Measurements from ENCODE around the gene OAT.
"Not testable (repeated sequence)": the region's sequence is repeated elsewhere in the genome, so short reads cannot be mapped to it uniquely, and the experiment has no call there.

Gene OAT

DNA sequence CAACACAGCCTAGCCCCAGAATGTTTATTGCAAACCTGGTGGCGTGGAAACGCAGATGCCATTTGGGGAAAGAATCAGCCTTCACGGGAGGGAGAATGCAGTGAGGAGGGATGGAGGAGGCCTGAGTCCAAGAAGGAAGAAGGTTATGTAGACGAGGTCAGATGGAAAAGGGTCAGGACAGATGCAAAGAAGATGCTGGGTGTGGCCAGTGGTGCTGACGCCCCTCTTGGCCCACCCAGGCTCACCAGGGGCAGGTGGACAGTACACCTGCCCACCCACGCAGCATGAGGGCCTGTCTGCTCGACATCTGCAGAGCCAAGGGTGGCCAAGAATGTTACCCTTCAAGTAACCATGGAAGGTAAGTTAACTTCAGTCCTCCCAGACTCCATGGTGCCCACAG is 40.5 kb downstream of the OAT start:
- DNase-seq: no peak

DNA sequence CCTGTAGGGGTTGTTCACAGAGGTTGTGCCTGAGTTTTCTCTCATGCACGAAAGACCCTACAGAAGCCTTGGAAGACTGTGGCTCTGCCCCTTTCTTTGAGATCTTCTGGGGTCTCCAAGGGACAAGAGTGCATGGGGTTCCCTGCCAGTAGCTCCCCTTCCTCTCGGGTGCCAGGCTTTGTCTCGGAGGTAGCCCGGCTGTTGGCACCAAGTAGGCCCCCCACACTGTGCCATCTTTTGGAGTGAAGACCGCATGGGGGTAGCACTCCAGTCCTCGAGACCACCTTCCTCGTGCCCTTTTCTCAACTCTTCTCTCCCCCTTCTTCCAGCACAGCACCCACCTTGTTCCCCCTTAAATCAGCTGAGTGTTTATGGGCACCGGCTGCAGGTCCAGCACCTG is 41.6 kb downstream of the OAT start:
- no peak for DNase-seq

- no peak for DNase-seq
Measured at GRCh38 chr10:124376411-124376810, 42.3 kb downstream of the OAT start.

- no peak for DNase-seq
Measured at GRCh38 chr10:124375691-124376090, 43.0 kb downstream of the OAT start.

GRCh38 chr10:124375353-124375614 is 43.4 kb downstream of the OAT start:
- no peak for DNase-seq

DNA sequence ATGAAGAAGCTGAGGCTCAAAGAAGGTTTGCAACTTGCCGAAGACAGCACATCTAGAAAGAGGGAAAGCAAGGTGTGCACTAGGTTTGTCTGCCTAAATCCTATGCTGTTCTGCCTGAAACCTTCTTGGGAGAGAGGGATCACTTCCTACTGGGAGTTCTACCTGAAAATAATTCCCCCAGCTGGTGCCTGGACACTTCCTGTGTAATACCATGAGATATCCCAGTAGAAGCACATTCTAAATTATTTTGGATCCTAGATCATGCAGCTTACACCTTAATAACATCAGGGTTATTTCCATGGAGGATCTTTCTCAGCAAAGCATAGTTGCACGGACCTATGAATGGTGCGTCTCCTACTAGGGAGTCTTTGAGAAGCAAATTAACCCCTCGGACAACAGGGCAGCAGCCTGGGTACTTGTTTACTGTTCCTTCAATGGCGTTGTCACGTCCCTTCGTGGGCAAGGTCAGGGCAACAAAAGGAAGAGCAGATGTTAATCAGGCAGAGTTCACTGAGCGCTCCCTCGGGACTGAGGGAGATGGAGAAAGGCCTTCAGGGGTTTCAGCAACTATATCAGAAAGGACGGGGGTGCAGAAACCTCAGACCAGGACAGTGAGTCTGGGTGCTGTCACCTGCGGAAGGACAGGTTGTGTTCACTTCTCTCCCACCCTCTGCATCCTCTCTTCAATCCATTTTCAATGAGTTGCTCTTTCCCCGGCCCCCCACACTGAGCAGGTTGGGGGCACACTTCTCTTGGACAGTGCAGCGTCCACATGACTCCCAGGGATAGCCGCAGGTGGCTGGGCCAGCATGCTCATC is 44.0 kb downstream of the OAT start:
- DNase-seq: no peak

DNA sequence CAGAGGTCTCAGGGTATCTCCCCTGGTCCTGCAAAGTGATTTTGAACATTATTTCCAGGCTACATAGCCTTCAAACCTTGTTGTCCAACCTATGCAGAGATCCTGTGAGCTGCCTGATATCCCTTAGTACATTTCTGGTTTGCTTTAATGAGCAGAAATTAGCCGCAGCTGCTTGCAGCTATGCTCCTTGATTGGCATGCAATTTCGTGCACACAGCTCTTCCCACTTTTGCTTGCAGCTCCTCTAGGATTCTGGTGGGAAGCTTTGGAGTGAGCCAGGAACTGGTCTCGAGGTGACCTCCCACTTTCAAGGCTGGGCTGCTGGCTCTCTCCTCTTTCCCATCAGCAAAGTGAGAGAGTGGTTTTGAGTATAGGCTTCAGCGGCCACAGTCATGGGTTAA is 45.8 kb downstream of the OAT start:
- DNase-seq: no peak

DNA sequence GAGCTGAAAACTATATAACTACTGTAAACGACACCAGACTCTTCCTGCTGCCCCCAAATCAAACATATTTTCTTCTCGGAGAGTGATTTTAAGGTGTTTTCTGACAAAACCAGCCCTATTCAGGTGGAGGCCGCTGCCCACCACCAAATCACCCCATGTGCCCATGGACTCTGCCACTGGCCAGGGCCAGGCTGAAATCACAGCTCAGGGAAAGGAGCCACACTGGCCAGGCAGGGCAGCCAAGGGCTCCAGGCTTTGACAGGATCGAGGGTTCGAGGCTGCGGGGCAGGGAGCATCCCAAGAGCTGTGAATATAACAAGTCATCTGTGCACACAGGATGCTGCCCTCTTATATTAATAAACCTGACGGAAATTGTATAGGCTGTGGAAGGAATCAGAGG is 48.3 kb downstream of the OAT start:
- DNase-seq: no peak

DNA sequence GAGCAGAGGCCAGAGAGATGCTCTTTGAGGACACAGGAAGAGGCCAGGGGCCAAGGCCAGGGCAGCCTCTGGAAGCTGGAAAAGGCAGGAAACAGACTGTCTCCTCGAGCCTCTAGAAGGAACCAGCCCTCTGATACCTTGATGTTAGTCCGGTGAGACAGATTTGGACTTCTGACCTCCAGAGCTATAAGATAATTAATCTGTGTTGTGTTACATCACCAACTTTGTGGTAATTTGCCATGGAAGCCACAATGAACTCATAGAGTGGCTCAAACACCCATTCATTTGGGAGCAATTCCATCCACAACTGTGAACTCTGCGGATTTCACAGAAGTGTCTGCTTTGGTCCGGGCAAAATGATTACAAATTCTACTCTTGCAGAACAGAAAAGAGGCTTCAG is 48.7 kb downstream of the OAT start:
- DNase-seq: no peak

GRCh38 chr10:124369533-124369932 is 49.2 kb downstream of the OAT start:
- DNase-seq: not testable (repeated sequence)

DNA sequence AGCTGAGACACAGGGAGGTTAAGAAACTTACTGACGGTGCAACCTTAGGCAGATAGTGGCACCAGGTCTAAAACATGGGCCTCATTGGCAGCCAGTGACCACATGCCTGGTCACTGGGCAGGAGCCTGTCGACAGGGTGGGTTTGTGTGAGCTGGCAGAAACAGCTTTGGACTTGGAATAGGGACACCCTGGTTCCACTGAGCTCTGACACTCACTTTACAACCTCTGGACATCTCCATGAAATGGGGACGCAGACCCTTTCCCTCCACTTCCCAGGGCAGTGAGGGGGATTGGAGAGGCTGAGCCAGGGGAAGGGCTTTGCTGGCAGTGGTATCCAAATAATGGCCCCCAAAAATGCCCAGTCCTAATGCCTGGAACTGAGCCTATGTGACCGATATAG is 49.7 kb downstream of the OAT start:
- DNase-seq: no peak

GRCh38 chr10:124367936-124368335 is 50.8 kb downstream of the OAT start:
- no peak for DNase-seq

GRCh38 chr10:124367414-124367813 is 51.3 kb downstream of the OAT start:
- DNase-seq: no peak

DNA sequence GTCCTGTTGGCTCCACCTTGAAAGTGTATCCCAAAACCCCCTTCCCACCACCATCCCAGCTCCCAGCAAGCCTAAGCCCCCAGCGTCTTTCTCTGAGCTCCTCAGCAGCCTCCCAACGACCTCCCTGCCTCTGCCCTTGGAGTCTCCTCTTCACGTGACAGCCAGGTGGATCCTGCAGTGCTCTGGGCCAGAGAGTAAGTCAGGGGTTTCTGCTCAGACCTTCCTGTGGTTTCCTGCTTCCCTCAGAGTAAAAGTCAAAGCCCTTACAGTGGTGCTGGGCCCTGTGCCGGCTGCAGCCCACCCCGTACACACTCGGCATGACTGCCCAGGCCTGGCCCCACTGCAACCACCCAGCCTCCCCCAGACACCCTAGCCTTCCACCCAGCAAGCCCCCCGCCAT is 51.9 kb downstream of the OAT start:
- no peak for DNase-seq

DNA sequence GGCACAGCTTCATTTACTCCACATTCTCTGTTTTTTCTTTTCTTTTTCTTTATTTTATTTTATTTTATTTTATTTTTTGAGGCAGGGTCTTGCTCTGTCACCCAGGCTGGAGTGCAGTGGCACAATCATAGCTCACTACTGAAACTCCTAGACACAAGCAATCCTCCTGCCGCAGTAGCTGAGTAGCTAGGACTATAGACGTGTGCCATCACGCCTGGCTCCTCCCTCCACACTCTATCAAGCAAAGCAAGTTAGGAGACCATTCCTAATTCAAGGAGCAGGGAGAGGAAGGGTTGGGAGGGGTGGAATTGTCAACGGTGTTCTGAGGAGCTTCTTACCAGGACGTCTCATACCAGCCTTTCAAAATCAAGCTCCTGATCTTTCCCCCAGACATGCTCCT is 52.4 kb downstream of the OAT start:
- no peak for DNase-seq

GRCh38 chr10:124364674-124365073 is 54.0 kb downstream of the OAT start:
- DNase-seq: no peak

DNA sequence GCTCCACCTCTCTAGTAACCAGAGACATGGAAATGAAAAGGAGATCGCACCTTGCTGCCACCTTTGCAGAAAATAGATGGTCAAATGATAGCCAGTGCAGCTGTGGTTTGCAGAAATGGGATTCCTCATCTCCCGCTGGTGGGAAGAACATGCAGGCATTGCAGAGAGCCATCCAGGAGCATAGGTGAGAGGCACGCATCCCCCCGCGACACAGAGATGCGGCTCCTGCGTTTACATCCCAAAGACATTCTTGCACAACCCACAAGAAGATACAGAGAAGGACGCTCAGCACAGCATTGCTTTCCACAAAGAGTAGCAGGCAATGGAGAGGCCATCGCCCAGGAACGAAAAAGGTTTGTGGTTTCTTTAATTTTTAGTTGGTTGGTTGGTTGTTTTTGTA is 56.2 kb downstream of the OAT start:
- no peak for DNase-seq

DNA sequence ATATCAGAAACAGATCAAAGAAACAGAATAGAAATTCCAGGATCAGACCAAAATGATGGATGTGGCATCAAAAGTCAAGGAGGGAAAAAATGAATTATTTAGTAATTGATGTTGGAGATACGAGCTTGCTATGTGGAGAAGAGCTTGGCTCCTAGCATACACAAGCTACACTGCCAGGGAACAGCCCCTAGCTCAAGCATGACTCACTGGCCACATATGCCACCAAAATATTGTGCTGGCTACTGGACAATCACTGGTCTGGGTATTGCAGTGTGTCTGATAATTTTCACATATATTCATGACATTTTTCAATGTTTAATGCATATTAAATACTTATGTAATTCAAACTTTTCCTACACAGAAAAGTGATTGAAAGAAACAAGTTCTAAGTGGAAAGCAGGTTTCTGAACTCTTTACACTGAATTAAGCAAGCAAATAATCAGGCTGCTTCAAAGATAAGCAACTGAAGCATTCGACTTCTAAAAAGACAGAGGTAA is 59.3 kb downstream of the OAT start:
- DNase-seq: no peak

DNA sequence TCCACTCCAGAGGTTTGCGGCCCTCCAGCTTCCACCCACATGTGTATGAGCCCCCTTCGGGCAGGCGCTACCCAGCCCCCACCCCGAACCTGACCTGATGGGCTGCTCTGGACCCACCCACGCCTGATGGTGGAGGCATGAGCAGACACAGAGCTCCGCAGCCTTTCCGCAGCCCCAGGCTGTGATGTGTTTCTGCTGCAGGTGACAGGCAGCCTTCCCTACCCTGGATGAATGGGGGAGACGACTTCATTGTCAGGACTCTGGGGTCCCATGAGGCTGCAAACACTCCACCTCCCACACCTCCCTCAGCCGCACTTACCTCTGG is 61.2 kb downstream of the OAT start:
- no peak for DNase-seq

DNA sequence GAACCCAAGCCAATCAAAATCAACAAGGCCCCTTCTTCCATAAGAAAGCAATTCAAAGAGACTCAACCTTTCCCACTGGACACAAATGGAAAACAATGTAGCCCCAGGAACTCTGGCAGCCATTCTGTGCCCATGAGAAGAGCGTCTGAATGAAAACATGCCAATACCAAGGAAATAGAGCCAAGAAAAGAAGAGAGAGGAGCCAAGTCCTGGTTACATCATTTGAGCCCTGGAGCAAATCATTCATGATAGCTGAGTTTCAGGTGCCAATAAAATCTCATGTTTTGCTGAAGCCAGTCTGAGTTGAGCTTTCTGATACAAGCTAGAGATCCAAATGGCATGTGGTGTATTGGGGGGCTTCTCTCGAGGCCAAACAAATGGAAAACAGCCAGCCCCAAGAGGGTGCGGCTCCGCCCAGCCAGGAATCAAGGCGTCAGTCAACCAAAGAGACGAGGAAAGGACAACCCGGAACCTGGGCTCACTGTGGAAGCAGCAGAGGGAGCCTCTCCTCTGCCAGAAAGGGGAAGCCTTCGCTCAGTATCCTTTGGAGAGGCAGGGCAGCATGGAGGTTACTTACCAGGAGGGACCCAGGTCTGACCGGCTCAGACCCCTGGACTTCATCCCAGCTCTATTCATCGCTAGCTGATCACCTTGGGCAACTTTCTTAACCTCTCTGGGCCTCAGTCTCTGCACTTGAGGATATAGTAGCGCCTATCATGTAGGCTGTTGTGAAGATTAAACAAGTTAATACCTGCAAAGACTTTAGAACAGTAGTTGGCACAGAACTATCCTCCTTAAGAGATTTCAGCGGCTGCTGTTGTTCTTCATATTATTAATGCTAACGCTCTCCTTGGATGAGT is 61.8 kb downstream of the OAT start:
- no peak for DNase-seq

DNA sequence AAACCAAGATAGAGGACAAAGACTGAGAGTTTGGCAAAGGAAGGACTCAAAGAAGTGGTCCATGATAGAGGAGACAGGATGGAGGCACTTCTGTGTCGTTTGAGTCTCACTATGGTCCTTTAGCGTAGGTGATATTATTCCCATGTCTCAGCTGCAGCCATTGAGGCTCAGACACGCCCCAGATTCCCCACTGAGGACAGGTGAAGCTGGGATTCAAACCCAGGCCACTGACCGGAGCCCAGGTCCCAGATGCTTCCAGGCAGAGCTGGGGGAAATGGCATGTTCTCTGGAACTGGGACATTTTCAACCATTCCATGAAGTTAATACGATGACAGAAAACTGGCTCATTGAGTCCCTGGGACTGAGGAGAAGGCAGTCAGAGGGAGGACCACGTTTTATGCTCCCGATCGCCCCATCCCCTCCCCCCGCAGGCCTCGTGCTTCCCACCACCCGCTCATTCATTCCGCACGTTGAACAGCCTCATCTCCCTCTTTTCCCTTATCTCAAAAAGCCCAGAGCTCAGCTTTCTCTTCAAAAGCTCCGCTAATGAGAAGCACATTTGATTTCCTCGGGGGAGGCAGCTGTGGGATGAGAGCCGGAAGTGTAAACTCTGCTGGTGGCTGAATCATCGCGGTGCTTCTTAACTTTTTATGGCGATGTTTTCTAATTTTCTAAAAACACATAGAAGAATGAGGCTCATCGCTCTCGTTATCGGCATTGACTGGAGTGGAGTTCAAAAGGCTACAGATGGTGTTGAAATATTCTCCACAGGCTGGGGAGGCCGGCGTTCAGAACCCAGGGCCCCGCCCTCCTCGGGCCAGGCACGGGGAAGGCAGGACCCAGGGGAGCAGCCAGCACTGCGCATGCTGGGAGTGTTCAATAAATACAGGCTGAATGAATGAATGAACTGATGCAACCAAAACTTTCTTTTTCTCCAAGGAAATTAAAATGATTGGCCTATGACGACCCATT is 64.0 kb downstream of the OAT start:
- peak in 1 of 5 donors; percentile 34 for DNase-seq

- no peak for DNase-seq
Measured at GRCh38 chr10:124353896-124354295, 64.8 kb downstream of the OAT start.
